ENCODE data around the gene SH2D4B. TPM values are rescaled to one million over a fixed set of nuclear protein-coding genes. Genes with fewer than 3 reads are reported as not detected.

The SH2D4B gene
- total RNA-seq, 4 donors from 2014 or later: not detected

GRCh38 chr10:80522756-80523363 is 14.8 kb upstream of the SH2D4B start:
- Histone ChIP-seq H3K27ac (no peak overlapping the region), H3K4me3 (no peak overlapping the region), H3K36me3 (peaks cover 0 to 38% (median 8%) of the 10 kb centered on the region in 3 donors), H3K27me3 (no peaks in the 10 kb centered on the region), H3K9me3 (no peaks in the 10 kb centered on the region), H3K4me1 (peaks cover 0 to 28% (median 5%) of the 10 kb centered on the region in 4 donors)
- DNase-seq (ENCODE audit: low spot score in 2 of 2): no peak
- TF ChIP-seq EP300 (IDR thresholded peaks at IDR 0.05): no peak
- TF ChIP-seq CTCF (IDR thresholded peaks at IDR 0.05): no peak
- no peak for TF ChIP-seq POLR2A (IDR thresholded peaks at IDR 0.05)
- WGBS, 2 donors: 70 to 74% methylated on average over 8 of the region's 8 CpGs

GRCh38 chr10:80523773-80524172 is 13.9 kb upstream of the SH2D4B start:
- Histone ChIP-seq H3K4me3 (no peak overlapping the region), H3K9me3 (no peaks in the 10 kb centered on the region), H3K36me3 (peaks cover 0 to 29% (median 8%) of the 10 kb centered on the region in 3 donors), H3K4me1 (peaks cover 0 to 19% (median 2%) of the 10 kb centered on the region in 4 donors), H3K27ac (no peak overlapping the region), H3K27me3 (no peaks in the 10 kb centered on the region)
- no peak for TF ChIP-seq CTCF (IDR thresholded peaks at IDR 0.05)
- TF ChIP-seq EP300 (IDR thresholded peaks at IDR 0.05): no peak
- no peak for TF ChIP-seq POLR2A (IDR thresholded peaks at IDR 0.05)
- no peak for DNase-seq (ENCODE audit: low spot score in 2 of 2)
- WGBS, 2 donors: 50 to 55% methylated on average over 6 of the region's 6 CpGs

- no peaks in the 10 kb centered on the region for H3K27me3 ChIP-seq
- H3K27ac ChIP-seq: no peak overlapping the region
- no peak overlapping the region for H3K4me3 ChIP-seq
- TF ChIP-seq EP300 (IDR thresholded peaks at IDR 0.05) (no peak), POLR2A (IDR thresholded peaks at IDR 0.05) (no peak), CTCF (IDR thresholded peaks at IDR 0.05) (no peak)
- H3K36me3 ChIP-seq: peaks cover 0 to 23% (median 8%) of the 10 kb centered on the region in 3 donors
- 62 to 63% methylated on average over 12 of the region's 12 CpGs for WGBS, 2 donors
- peaks cover 0 to 14% (median 2%) of the 10 kb centered on the region in 4 donors for H3K4me1 ChIP-seq
- H3K9me3 ChIP-seq: no peaks in the 10 kb centered on the region
- no peak for DNase-seq (ENCODE audit: low spot score in 2 of 2)
Observed at GRCh38 chr10:80524190-80524909, 13.4 kb upstream of the SH2D4B start.

- Histone ChIP-seq H3K4me1 (peaks cover 0 to 13% (median 4%) of the 10 kb centered on the region in 4 donors), H3K9me3 (no peaks in the 10 kb centered on the region), H3K27ac (no peak overlapping the region), H3K27me3 (no peaks in the 10 kb centered on the region), H3K36me3 (peaks cover 0 to 5% (median 0%) of the 10 kb centered on the region in 3 donors), H3K4me3 (no peak overlapping the region)
- 81 to 84% methylated on average over 2 of the region's 2 CpGs for WGBS, 2 donors
- no peak for TF ChIP-seq EP300 (IDR thresholded peaks at IDR 0.05)
- TF ChIP-seq POLR2A (IDR thresholded peaks at IDR 0.05): no peak
- no peak for TF ChIP-seq CTCF (IDR thresholded peaks at IDR 0.05)
- DNase-seq (ENCODE audit: low spot score in 2 of 2): no peak
Observed at GRCh38 chr10:80526218-80526617, 11.5 kb upstream of the SH2D4B start.

- WGBS, 2 donors: 43 to 66% methylated on average over 6 of the region's 6 CpGs
- H3K27ac ChIP-seq: no peak overlapping the region
- peaks cover 0 to 13% (median 4%) of the 10 kb centered on the region in 4 donors for H3K4me1 ChIP-seq
- no peaks in the 10 kb centered on the region for H3K9me3 ChIP-seq
- no peak overlapping the region for H3K4me3 ChIP-seq
- no peaks in the 10 kb centered on the region for H3K36me3 ChIP-seq
- TF ChIP-seq EP300 (IDR thresholded peaks at IDR 0.05): no peak
- TF ChIP-seq CTCF (IDR thresholded peaks at IDR 0.05): no peak
- no peak for TF ChIP-seq POLR2A (IDR thresholded peaks at IDR 0.05)
- no peak for DNase-seq (ENCODE audit: low spot score in 2 of 2)
- H3K27me3 ChIP-seq: no peaks in the 10 kb centered on the region
Observed at GRCh38 chr10:80526742-80527141, 11.0 kb upstream of the SH2D4B start.

Data from tibial nerve (tissue), 4 donors.